GM21447 (cell line): ENCODE results near the gene CD247.

Experiments used
- ATAC-seq: cut with Tn5 transposase; IDR thresholded peaks from one replicate; pipeline ENCODE4 v1.9.1; 2021; ENCODE audit not compliant: unreplicated experiment

The CD247 gene

DNA sequence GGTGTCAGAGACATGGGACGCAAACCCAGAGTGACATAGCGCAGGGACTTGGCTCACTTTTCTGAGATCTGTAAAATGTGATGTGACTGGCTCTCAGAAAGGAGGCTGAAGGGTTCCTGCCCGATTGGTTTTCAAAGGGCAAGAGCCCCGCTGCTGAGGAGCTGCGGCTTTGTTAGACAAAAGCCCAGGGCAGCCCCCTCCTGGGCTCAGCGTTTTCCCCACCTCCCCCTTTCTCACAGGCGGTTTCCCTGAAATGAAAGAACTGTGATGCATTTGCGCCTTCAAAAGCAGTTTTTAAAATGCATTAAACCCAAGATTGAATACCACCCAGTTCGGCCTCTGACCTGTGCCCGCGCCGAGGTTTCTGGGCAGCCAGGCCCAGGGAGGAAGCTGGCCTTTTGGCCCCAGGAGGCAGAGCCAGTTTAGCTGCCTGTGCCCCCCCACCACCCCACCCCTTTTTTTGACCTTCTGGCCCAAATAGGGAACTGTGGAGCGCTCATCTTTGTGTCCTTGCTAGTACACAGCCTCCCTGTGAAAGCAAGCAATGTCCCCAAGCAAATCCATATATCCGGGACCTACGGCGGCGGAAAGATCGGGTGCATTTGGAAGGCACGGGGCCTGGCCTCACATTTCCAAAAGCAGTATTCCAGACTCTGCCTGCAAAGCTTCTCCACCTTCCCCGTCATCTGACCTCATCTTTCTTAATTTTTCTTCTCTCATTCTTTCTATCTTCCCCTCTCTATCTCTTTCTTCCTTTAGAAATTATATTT lies 28.6 kb downstream of the CD247 start:
- ATAC-seq: no peak

DNA sequence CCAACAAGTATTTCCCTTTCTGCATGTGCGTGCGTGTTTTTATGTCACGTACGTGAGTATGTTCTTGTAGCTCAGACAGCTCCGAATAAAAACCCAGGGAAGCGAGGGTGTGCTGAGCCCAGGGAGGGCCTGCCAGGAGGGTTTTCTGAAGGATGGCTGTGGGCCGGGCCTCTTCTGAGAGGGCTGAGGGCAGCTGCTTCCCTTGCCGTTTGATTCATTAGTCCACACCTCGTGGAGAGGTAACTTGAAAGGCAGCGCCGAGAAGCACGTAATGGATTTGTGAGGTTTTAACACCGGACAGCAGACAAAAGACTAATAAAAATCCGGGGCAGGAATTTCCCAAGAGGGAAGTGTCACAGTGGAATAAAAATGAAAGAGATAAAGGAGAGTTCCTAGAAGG lies 29.5 kb downstream of the CD247 start:
- ATAC-seq: no peak

DNA sequence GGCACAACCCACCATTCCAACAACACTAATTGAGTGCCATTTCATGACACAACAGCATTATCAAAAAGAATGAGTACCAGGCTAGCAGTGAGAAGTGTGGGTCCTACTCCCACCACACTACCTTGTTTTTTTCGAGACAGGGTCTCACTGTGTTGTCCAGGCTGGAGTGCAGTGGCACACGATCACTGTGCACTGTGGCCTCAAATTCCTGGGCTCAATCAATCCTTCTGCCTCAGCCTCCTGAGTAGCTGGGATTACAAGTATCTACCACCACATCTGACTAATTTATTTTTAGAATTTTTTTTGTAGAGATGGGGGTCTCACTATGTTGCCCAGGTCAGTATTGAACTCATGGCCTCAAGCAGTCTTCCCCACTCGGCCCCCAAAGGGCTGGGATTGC lies 30.7 kb downstream of the CD247 start:
- ATAC-seq: no peak

DNA sequence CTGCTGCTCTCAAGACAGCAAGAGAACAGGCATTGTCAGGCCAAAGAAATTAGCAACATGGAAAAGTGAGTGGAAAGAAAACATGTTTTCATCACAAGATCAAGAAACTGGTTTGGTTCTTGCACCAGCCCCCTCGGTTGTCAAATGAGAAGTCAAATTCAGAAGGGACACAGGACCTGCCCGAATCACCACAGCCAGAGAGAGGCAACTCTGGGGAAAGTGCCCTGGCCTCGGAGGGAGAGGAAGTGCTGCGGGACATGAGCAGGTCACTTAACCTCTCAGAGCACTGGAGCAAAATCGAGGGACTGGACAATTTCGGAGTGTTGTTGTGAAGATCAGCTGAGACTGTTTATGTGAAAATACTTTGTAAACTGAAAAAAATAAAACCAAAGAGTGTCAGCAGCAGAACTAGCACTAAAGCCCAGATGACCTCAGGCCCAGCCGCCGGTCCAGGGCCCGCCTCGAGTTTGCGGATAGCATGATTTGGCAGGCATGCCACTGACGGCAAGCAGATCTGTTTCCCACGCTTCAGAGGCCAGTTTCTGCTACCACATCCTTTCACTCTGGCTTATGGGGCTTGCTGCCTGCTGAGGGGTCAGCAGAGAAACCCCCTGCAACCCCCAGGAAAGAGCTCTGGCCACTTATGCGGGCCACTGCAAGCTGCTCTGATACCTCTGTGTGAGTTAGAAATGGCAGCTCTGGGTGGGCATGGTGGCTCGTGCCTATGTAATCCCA lies 32.1 kb downstream of the CD247 start:
- ATAC-seq: no peak

DNA sequence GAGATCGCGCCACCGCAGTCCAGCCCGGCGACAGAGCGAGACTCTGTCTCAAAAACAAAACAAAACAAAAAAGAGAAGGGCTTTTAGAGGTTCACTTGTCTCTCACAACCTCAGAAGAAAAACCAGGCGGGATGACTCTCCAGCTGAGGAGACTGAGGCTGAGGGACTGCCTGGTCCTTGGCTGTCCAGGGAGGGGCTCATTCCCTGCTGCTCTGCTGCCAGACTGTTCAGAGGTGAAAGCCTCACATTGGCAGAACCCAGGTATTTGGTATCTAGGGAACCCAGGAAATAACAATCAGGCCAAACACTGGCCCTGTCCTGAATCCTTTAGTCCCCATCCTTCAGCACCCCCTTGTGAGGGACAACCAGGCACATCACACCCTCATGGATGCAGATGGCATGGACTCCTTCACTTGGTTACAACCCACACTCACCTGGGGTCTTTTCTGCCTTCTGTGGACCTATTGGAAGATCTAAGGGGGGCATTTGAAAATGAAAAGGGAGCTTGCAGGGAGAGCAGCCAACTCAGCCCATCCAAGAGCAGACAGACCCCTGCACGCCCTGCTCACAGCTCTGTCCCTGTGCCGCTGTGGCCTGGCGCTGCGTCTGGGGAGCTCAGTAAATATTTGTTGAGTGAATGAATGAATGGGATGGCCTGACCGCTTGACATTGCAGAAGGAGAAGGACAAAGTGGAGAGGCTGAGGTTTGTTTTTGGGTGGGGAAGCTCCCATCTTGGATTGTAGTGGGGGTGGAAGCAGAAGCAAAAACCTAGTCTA lies 33.4 kb downstream of the CD247 start:
- no peak for ATAC-seq

DNA sequence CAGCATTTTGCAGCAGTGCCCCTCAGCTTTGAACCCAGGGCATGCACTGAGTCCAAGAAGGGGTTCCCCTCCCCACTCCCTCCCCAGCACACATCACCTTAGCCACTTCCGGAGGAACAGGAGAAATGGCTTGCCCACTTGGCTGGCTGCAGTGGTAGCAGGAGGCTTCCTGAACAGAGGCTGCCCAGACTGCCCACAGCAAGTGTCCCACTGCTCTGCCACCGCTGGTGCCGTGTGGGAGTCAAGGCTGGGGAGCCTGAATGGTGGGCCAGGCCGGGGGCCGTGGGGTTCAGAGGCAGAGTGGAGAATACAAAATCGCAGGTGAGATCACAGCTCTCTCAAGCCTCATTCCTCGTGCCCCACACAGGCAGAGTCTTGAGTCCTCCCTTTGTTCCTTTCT lies 34.5 kb downstream of the CD247 start:
- ATAC-seq: no peak

DNA sequence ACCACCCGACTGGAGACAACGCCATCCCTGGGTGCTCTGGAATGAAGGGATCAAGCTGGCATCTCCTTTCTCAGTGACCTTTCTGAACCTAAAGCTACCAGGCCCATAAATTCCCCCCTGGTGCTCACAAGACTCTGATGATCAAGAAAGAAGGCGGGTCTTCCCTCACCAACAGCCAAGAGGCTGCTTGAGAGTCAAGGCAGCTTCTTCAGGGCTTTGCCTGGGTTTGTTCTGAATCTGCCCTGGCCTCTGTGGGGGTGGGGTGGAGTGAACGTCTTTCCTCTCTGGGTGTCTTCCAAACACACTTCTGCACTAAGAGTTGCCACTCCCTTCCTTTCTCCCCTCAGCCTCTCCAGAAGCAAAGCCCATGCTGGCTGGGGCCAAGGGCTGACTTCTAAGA lies 36.1 kb downstream of the CD247 start:
- no peak for ATAC-seq

DNA sequence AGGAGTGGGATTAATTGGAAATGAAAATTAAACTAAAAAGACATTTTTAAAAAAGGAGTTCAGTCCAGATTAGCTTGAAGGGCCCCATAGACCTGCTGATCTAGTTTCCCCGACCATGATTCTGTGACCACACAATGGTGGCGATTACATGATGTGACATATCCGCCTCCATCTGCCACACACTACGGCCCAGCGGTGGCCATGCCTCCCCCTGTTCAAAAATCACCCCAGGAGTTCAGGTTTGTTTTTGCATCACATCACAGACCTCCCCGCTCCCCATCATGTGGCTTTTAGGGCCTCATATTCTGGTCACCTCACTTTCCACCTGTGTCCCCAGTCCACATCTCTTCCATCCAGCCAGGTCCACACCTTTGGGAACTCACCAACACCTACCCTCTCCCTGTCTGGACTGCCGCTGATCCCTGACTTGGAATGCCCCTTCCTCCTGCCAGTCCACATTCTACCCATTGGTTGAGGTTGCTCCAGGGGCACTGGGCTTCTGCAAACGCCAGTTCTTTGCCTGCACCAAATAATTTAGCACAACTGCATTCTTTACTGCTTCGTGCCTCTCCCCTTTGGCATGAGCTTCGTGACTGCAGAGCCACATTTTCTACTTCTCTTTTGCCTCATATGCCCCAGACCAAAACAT lies 38.9 kb downstream of the CD247 start:
- no peak for ATAC-seq

DNA sequence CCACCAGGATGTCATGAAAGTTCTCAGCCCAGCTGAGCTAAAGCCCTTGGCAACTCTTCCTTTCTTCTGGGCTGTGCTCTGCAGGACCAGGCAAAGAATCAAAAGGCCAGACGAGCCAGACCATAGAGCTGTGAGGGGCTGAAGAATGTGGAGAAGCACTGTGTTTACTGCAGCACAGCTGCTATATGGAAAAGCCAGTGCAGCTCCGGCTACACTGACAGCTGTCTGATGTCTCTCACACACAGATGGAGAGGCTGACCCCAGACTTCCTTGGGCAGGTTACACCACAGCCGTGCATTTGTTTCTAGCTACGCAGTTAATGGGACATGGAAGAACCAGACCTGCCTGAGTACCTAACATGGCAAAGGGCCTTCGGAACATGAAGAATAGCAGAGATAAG lies 40.3 kb downstream of the CD247 start:
- ATAC-seq: no peak

DNA sequence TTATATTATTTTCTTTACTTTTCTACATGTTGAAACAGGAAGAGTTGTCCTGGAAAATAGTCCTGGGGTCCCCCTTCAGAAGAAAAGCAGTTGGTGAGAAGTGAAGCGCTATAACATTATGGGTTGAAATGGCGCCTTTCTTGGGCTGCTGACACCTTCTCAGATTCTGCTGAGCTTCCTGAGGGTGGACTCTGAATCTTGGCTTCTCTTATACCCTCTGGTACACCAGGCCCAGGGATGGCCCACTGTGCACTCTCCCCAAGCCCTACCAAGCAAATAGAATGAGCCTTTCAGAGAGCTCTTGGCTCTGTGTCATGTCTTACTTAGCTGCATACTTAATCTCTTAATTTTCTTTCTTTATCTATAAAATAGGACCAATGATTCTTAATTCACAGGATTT lies 42.3 kb downstream of the CD247 start:
- ATAC-seq: no peak

DNA sequence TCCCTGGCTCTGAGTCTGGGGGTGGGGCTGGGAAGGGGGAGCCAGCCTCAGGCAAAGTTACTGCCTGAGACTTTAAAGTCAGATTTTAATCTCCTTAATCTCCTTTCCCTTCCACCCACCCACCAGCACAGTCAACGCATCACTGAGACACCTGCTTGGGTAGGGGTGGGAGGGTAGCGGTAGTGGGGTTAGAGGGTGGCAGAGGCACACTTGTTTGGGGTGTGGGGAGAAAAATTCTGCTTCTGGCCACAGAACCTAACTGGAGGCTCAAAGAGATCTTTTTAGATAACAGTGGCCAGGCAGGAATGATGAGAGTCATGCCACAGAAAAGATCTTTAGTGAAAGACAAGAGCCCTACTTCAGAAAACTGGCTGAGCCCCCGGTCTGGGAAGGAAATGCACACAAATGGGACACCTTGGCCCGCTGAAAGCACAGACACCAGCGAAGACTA lies 44.1 kb downstream of the CD247 start:
- no peak for ATAC-seq

DNA sequence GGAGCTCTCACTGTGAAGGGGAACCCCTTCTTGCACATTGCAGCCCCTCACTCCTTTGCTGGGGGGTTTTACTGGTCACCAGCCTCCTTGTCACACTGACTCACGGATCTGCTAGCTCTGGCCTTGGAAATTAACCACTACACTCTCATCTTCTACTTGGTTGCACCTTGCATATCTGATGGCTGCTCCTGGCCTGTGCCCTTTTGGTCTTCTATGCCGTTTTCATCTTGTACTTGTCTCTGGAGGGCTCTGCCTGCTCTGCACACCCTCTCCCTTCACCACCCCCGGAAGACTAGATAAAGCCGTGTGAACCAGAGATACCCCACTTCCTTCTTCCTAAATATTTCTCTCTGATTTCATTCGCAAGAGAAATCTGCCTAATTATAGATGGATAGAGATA lies 44.6 kb downstream of the CD247 start:
- no peak for ATAC-seq

DNA sequence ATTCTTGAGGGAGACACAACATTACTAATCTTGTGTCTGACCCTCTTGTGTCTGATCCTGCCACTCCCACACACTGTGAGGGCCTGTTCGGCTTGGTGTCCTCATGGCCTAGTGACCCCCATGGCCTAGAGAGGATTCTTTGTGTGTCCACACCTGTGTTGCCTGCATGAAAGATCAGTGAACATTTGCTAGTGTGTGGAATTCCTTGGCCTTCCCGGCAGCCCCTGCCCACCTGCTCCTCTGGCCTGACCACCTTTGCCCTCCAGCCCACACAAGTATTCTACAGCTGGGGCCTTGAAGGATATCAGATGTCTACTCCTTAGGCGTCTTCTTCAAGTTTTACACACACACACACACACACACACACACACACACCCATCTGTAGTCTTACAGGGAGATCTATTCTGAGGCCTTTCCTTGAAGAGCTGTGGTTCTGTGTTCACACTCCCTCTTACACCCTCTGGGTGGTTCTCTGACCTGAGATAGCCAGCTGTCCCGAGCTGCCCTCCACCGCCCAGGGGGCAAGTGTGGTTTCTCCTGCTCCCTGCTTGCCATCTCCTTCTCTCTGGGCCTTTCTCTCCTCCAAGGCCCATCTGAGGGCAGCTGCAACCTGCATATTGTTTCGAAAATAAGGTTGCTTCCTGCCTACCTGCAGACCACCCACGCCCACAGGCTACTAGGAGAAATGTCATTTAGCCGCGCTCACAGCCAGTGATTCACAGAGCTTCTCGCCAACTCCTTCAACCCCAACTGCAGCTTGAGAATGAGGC lies 45.4 kb downstream of the CD247 start:
- ATAC-seq: no peak

DNA sequence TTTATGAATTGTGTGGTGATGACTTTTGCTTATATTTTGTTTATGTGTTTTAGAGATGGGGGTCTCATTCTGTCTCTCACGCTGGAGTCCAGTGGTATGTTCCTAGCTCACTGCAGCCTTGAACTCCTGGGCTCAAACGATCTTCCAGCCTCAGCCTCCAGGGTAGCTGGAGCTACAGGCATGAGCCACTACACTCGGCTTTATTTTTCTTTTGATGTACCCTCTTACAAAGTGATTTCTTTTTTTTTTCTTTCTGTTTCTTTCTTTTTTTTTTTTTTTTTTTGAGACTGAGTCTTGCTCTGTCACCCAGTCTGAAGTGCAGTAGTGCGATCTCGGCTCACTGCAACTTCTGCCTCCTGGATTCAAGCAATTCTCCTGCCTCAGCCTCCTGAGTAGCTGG lies 46.8 kb downstream of the CD247 start:
- no peak for ATAC-seq

DNA sequence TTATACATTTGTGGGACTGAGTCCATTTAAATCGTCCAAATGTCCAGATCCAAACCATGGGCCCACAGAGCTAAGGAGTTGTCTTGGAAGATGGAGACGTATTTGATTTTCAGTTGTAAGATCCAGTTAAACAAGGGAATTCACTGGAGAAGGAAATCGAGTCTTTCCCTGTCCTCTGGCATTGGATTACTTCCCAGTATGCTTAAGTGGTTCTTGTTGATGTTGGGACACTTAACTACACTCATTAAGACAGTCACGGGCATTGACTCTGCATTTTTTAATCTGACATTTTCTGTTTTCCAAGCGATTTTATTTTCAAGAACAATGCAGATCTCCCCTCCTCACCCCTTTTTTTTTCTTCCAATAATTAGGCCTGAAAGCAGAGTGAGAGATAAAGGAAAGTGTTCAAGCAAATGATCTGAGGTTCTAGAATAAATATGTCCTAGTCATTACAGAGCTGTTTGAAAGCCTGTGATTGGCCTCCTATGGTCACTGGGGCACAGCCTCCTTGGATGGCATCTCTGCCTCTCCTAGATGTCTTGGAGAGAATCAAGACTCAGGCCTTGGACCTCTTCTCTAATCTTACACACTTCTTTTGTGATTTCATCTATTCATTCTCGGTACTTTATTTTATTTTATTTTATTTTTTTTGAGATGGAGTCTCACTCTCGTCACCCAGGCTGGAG lies 48.9 kb downstream of the CD247 start:
- ATAC-seq: no peak

DNA sequence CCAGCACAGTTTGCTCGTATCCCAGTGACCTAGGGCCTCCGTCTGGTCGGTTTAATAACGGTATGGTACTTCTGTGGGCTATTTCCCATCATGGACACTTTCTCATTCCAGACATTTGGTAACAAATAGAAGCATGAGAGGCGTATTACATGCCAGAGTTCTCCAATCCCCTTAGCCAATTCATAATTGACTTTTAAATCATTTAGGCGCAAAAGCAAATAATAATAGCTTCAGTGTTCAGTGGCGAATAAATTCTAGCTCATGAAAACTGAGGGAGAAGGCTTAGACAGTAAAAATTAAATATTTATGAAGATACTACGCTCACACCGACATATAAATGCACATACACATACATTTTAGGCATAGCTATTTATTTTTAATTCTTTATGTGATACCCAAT lies 50.6 kb downstream of the CD247 start:
- ATAC-seq: no peak

DNA sequence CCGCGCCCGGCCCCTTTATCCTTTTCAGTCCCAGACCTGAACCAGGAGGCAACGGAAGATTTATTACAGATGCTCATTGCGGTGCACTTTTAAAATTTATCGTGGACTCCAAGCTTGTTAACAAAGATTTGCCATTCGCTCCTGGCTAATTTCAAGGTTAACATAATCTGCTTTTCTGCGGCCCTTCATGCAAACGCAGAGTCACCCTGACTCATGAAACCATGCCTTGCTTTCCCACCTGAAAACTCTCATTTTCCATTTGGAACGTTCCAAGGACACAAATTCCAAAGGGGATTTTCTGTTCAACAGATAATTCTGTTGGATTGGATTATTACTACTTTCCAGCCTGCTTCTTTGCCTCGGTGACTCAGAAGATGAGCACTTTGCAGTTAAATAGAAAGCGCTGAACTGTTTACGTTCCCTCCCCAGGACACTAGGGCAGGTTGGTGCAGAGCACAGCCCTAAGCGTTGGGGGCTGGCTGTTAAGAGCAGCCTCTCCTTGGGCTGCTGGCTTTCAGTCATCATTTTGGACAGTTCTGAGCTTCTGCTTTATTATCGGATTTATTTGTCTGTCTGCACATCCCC lies 51.1 kb downstream of the CD247 start:
- no peak for ATAC-seq

DNA sequence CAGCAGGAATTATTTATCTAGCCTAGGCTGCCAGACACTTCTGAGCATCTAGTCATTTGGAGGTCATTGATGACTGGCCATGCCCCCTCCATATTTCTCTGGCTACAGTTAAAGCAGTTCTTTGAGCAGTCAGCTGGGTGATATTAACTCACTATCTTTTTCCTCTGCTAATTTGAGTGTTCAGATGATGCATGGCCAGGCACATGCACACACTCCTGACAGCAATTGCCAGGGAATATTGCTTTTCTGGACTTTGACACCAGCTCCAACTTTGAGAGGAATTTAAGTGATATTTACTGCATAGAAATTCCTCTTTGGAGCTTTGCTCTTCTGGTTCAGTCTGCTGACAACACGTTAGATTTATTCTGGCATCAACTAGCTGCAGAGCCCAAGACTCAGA lies 52.6 kb downstream of the CD247 start:
- ATAC-seq: no peak

DNA sequence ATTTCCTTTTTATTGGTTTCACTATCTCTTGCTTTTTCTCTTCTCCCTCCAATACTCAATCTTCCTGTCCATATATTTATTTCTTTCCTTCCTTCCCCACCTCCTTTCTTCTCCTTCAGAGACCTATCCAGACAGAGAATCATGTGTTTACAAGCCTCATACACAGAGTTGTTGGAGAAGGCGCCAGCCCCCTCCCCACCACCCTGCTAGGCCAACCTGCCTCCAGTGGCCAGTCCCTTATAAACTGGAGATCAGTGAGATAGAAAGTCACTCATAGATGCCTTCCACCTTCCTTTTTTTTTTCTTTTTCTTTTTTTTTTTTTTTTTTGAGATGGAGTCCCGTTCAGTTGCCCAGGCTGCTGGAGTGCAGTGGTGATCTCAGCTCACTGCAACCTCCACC lies 53.3 kb downstream of the CD247 start:
- no peak for ATAC-seq
